NK-92 (cell line): Measurements from ENCODE around the gene ELK1.
A peak's percentile ranks its signal among the peaks of the same experiment; 100 is the strongest.
"Not testable (repeated sequence)": the region's sequence is repeated elsewhere in the genome, so short reads cannot be mapped to it uniquely, and the experiment has no call there.

Source experiments
- DNase-seq: peaks from one replicate; lab custom pipeline; 2025; ENCODE audit not compliant: unreplicated experiment; lab: John Stamatoyannopoulos, UW

The ELK1 gene, protein sequence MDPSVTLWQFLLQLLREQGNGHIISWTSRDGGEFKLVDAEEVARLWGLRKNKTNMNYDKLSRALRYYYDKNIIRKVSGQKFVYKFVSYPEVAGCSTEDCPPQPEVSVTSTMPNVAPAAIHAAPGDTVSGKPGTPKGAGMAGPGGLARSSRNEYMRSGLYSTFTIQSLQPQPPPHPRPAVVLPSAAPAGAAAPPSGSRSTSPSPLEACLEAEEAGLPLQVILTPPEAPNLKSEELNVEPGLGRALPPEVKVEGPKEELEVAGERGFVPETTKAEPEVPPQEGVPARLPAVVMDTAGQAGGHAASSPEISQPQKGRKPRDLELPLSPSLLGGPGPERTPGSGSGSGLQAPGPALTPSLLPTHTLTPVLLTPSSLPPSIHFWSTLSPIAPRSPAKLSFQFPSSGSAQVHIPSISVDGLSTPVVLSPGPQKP

DNA sequence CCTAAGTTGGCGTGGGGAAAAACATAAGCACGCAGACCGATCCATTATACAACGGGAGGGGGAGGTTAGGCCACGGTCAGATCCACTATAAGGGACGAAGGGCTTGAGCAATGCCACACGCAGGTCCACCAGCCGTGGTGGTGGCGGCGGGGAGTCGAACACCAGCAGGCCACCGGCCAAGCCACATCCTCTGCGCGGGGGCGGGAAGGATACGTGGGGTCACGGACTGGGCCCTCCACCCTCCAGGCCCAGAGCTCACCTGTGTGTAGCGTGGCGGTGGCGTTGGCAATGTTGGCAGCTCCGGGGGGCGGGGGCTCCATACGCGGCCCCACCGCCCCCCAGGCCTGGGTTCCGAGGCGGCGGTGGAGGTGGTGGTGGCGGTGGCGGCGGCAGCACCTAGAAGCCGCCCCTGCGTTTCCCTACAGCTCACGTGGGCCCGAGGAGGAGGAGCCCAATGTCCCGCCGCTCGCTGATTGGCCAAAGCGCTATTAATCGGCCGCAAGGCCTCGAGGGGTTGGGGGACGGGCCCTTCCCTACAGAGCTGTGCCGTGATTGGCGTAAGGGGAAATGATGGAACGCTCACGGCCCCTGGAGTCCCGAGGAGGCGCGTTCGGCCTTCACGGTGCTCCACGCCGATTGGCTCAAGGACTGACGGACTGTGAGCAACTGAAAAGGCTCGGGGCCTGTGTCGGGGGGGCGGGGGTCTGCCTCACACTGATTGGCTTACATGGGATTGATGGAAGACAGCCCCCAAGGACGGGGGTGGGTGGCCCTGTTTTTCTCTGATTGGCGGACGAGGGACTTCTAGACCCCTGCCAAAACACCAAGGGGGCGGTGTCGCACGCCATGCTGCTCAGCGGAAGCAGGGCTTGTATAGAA, at the start of gene ELK1:
Gene ELK1, minus strand, starts transcription at position 400 of the 879 bp plus-strand sequence. CDS start 9,122 bp downstream, outside the sequence.
- peak; percentile 55 for DNase-seq

DNA sequence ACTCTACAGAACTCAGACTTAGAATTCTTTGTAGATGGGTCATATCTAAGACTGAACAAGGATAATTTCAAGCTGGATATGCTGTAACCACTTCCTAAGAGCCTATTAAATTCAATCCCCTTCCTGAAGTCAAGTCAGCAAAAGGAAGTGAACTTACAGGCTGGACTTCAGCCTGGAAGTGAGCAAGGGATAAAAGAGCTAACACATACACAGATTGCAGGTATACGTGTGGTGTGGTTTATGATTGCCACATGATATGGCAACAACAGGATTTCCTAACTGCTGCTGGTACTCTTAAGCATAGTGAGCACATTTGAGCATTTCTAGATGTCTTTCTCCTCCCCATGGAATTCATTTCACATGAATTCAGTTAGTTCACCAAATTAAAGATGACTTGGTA, 46.8 kb upstream of the ELK1 start:
- no peak for DNase-seq

DNA sequence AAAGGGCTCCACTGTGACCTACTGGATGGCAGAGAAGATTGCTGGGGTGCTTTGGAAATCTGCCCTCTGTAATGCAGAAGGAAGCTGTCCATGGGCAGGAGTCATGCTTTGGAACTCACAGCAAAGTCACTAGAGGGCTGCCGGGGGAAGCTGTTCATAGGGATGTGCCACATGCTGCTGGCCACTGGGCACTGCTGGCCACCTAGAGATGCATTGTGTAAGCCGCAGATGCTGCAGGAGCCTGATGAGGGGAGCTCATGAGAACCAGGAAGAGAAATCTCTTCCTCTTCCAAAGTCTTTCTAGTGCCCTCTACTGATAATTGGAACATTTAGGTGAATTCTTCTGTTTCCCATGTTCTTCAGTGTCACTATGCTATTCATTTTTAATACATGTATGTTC, 39.8 kb upstream of the ELK1 start:
- DNase-seq: no peak

DNA sequence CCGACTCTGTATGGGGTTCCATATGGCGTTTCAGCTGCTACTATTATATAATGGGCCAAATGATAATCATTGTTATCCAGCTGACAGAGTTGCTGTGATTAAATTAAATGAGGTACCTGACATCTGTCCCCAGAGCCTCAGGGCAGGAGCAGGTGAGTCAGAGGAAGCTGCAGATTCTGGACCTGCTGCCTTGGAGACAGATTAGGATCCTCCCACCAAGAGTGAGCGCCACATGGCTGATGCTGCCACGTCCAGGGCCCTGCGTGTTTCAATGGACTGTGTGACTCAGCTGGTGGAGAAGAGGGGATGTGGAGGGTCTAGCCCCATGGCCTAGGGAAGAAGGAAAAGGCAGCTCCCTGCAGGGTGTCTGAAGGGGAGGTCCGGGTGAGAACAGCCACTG, 36.9 kb upstream of the ELK1 start:
- no peak for DNase-seq

DNA sequence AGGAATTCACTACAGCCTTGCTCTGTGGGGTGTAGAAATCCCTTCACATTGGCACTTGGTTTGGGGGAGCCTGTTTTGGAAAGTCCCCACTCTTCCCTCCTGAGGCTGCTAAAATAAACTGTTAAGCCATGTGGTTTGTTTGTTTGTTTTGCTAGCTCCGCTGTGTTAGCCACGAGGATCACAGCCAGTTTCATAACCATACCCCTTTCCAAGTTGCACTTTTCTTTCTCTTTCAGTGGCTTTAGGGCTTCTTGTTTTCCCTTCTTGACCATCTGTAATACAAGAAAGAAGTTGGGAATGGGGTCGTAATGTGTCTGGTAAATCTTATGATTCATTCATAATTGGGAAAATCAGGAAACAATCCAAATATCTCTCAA, 33.5 kb upstream of the ELK1 start:
- no peak for DNase-seq

DNA sequence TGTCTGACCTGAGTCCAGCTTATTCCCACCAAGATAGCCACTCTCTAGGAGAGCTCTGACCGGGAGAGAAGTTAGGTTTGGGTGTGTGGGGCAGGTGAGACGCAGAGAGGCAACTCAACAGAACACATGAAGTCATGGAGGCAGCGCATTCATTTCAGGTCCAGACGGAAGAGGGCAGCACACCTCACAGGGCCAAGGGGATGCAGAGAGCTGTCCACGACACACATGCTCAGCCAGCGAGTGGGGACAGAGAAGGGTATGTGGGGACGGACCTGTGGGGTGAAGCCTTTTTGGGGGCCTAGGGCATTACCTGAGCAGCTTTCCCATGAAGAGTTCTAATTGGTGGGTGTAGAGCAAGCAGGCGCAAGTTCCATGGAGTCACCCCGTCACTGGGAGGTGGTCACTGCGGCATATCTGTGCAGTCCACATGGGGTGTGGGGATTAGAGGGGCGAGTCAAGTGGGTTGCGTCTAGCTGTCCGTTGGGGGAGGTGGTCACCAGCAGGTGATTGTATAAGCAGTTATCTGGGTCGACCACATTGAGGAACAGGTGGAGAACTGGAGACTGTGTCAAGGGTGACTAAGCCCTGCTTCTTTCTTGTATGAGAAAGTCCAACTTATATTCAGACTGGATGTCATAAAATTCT, 32.9 kb upstream of the ELK1 start:
- no peak for DNase-seq

DNA sequence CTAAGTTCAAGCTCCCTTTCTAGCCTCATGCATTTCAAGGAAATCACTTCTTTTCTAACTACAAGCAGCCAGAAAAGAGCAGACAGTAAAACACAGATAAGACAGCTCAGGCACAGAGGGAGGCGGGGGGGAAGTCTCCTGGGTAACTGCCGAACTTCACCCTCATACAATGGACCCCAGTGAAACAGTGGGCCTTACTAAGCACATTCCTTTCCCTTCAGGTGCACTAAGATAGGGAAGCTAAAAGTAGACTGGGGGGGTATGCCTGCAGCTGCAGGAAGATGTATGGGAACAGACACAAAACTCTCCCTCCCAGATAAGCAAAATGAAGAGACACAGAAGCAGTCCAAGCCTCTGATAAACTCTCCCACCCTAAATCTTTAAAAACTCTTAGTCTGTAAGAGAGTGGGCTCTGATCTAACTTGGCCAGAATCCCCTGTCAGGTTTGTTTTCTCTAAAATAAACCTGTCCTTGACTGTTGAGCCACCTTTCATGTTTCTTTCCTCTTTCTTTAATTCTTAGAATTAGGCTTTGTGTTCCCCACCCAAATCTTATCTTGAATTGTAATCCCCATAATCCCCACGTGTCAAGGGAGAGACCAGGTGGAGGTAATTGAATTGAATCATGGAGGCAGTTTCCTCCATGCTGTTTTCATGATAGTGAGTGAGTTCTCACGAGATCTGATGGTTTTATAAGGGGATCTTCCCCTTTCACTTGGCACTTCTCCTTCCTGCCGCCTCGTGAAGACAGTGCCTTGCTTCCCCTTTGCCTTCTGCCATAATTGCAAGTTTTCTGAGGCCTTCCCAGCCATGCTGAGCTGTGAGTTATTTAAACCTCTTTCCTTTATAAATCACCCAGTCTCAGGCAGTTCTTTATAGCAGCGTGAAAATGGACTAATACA, 25.8 kb upstream of the ELK1 start:
- not testable (repeated sequence) for DNase-seq

DNA sequence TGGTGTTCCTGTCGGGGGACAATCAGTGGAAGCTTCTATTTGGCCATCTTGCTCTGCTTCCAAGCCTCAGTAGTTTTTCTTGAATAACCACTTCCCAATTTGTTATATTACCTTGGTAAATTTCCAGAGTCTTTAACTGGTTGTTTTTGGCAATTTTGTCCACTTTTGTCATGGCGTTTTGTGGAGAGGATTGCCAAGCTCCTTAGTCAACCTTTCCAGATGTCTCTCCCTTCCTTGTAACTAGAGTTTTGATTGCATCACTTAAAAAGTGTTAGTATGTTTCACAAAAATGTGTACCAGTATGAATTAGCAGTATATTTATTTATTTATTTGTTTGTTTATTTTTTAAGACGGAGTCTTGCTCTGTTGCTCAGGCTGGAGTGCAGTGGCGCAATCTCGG, 24.4 kb upstream of the ELK1 start:
- DNase-seq: no peak

DNA sequence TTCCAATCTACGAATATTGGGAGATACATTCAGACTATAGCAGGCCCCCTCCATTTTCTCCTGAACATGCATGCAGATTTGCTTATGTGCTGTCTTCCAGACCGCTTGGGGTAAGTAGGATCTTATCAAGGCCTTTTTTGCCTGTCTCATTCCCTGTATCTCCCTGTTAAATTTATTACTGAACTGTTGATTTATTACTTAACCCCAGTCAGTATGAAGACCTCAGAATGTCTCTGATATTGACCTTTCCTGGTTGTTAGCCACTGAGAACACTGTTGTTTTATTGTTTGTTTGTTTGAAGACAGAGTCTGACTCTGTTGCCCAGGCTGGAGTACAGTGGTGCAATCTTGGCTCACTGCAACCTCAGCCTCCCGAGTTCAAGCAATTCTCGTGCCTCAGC, 15.4 kb upstream of the ELK1 start:
- not testable (repeated sequence) for DNase-seq

DNA sequence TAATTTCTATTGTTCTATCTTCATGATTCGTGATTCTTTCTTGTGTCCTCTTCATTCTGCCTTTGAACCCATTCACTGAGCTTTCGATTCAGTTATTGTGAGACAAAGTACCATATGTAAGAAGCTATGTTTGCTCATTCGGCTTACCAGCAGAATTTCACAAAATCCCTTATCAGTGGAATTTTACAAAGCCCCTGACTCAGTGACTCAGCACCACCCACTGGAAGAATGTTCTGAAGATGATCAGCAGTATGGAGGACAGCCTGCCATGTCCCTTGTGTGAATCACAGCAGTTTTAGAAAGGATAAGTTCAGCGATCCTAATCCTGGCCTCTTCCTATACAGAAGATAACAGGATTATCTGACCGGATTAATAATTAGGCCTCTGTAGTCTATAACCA, 14.4 kb upstream of the ELK1 start:
- DNase-seq: no peak

DNA sequence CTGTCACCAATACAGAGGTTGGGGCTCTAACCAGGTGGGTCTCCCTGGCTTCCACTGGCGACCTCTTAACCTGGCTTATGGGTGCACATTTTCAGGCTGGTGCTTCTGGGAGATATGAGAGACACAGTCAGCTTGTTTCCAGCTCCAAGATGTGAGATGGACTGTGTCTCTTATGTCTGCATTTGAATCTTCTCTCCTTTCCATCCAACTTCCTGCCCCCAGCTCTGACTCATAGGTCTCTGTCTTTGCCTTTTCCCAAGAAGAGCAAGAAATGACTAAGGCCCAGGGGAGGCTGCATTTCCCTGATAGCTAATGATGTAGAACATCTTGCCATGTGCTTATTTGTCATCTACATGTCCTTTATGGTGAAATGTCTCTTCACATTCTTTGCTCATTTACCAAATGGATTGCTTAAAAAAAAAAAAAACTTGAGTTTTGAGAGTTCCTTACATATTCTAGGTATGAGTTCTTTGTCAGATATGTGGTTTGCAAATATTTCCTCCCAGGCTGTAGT, 11.8 kb upstream of the ELK1 start:
- no peak for DNase-seq

DNA sequence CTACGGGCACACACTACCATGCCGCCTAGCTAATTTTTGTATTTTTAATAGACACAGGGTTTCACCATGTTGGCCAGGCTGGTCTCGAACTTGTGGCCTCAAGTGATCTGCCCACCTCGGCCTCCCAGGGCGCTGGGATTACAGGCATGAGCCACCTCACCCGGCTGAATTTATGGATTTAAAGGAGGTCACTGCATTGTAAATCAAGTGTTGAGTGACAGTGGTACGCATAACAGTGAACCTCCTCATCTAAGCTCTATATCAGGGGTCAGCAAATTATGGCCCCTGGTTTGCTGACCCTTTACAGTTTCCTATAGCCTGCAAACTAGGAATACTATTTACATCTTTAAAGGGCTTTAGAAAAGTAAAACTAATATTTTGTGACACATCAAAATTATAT, 11.2 kb upstream of the ELK1 start:
- DNase-seq: no peak

DNA sequence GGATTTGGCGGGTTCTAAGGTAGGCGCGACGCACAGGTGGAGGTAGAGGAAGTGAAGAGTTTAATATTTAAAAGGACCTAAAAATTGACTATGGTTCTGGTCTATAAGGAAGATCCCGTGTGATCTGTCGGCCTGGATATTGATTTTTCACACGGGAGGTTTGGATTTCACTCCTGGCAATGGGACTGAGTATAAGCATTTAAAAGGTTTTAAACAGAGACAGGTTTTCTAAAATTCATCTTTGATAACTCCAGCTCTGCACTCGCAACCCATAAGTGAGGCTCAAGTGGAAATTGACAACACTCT, 9.0 kb upstream of the ELK1 start:
- no peak for DNase-seq

DNA sequence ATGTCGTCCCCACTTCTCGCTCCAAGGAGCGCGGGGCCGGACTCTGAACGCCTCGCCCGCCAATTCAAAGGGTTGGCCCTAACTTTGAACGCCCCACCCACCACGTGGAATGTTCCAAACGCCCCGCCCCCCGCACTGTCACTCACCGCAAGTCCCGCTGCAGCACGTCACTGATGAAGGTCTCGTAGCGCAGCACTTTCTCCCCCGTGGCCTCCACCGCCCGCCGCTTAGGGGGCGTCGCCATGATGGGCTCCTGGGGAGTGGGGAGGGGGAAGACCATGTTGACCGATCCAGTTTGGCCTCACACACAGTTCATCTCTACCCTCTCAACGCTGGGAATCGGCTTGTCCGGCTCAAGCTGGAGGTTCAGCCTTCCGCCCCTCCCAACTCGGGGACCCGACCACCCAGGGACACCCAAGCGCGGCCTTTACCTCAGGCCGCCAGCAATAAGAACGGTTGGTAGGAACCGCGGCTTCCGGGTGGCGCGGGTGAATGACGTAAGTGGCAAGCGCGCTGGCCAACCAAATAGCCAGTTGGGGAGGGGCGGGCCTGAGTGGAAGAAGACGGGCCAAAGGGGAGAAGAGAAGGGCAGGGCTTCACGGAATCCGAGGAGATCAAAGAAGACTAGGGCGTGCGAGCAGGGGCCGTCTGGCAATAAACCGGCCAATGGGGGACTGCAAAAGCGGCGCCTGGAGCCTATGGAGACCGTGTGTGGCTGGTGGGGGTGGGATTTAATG, 8.5 kb upstream of the ELK1 start, which contains the start of gene UXT:
Gene UXT, minus strand, starts transcription at position 497 of the 737 bp plus-strand sequence. Its CDS starts 253 bp downstream, at position 244.
- DNase-seq: peak; percentile 49

DNA sequence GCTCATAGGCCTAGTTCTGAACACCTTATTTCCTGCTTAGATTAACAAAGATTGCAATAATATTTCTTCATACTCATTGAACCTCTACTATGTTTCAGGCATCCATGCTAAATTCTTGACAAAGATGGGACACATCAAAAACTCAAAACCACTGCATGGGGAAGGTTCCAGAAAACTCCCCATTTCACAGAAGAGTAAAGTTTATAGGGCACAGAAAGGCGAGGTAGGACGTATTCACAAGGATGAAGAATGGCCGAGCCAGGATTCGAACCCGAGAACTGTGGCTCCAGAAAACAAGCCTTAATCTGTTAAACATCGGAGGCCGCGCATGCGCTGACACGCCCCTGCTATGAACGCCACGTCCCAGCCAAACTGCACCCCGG, 7.9 kb upstream of the ELK1 start:
- DNase-seq: no peak

DNA sequence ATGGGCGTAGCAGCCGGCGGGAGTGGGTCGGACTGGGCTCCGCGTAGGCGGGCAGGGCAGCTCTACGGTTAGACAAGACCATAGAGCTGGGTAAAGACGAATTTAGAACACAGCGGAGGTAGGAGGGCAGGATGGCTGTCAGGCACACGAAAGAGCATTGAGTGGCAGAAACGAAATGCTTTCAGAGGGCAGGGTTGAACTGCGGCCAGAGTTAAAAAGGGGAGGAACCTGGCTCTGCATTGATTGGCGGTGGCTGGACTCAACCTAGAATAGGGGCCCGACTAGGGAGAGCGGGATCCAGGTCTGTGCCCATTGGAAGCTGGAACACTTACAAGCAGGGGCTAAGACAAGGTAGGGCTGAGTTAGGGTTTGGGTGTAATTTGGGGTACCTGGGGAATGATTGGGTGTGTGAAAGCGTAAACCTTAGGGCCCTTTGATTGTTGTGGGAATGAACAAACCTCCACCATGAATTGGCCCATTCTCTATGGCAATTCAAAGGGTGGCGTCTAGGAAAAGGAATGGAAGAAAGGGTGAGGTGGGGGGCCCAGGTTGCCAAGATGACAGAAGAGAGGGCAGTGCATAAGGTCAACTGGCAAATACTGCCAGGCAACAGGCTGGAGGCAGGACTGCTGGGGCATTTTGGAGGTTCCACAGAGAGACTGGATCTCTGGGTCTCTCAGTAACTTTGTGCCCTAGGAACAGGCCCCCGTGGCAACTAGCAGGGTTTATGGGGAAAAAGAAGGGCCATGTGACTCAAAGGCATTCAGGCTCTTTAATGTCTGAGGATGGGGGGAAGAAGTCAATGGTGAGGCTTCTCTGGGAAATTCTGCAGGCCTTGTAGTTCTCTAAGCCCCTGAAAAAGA, 911 bp upstream of the ELK1 start:
- DNase-seq: no peak

DNA sequence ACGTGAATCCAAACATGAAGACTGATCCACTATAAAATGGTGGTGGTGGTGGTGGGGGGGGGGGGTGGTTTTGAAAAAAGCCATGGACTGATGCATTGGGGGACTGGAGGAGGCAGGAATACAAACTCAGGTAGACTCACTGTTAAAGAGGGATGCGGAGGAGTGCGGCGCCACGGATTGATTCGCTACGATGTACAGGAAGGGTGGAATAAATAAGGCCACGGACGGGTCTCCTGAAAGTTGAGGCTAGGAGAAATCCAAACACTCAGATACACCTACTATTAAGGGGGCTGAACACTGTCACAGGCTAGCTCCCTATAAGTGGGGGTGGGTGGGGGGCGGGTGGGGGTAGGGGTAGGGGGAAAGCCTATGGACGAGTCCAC, 591 bp downstream of the ELK1 start:
- DNase-seq: no peak

DNA sequence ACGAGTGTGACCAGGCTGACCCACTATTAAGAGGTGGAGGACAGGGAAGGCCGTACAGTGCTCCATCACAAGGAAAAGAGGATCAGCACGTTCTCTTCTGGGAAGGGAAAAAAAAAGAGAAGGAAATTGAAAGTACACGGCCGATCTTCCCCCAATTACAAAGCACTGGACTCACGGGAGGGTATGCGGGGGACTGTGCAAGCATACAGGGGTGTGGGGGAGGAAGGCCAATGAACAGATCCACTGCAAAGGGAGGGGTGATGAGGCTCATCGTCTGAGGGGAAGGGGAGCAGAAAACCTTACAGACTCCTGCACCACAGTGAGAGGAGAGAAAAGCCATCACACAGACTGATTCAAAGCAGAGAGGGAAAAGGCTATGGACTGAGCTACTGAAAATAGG, 1.1 kb downstream of the ELK1 start:
- no peak for DNase-seq

DNA sequence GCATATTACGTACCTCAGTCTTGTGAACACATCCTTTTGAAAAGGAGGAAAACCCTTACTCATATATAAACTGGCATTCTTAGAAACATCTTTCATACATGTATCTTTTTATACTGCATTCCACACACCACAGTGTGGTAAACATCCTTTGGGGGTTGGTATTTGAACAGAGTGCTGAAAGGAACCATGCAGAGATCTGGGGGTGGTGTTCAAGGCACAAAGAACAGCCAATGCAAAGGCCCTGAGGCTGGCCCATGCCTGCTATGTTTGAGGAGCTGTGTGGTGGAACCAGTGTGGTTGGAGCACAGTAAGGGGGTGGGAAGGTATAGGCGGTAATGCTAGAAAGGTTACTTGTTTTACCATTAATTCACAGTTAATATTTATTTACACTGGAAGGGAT, 2.0 kb downstream of the ELK1 start:
- DNase-seq: no peak
